ENCODE results near the gene SLC6A3.

Gene SLC6A3

GRCh38 chr5:1464511-1464910 is 19.3 kb upstream of the SLC6A3 start:
- DNase-seq = peak in 1 of 2 donors; percentile 3
- Histone ChIP-seq H3K36me3 (peaks cover 56 to 77% (median 60%) of the 10 kb centered on the region in 3 donors), H3K4me3 (no peak overlapping the region), H3K27me3 (no peaks in the 10 kb centered on the region), H3K9me3 (no peaks in the 10 kb centered on the region), H3K4me1 (no peaks in the 10 kb centered on the region), H3K27ac (no peak overlapping the region)
- TF ChIP-seq, protein P1, sequence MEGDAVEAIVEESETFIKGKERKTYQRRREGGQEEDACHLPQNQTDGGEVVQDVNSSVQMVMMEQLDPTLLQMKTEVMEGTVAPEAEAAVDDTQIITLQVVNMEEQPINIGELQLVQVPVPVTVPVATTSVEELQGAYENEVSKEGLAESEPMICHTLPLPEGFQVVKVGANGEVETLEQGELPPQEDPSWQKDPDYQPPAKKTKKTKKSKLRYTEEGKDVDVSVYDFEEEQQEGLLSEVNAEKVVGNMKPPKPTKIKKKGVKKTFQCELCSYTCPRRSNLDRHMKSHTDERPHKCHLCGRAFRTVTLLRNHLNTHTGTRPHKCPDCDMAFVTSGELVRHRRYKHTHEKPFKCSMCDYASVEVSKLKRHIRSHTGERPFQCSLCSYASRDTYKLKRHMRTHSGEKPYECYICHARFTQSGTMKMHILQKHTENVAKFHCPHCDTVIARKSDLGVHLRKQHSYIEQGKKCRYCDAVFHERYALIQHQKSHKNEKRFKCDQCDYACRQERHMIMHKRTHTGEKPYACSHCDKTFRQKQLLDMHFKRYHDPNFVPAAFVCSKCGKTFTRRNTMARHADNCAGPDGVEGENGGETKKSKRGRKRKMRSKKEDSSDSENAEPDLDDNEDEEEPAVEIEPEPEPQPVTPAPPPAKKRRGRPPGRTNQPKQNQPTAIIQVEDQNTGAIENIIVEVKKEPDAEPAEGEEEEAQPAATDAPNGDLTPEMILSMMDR (IDR thresholded peaks at IDR 0.05) = no peak
- intact Hi-C loops (cut with DNase I; ENCODE audit: low total_unique reads) = no loop called here

DNA sequence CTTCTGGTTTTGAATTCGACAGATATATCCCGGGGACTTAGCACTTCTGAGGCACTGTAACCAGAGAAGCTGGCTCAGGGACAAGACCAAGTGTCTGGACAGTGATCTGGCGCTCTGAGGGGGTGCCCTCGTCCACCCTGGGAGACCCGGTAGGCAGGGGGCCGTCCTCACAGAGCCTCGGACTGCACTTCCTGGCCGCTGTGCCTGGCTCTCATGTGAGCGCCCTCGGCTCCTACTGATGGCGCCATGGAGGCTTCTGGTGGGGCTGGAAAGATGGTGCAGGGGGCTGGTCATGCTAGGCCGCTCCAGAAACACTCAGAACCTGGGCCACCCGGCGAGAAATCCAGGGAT is 18.8 kb upstream of the SLC6A3 start:
- TF ChIP-seq, protein P1 (IDR thresholded peaks at IDR 0.05) = no peak
- intact Hi-C loops (cut with DNase I; ENCODE audit: low total_unique reads) = no loop called here
- Histone ChIP-seq H3K4me1 (no peaks in the 10 kb centered on the region), H3K27ac (no peak overlapping the region), H3K4me3 (no peak overlapping the region), H3K9me3 (no peaks in the 10 kb centered on the region), H3K36me3 (peaks cover 56 to 76% (median 59%) of the 10 kb centered on the region in 3 donors), H3K27me3 (no peaks in the 10 kb centered on the region)
- DNase-seq = peak; percentile 0 to 52

- Histone ChIP-seq H3K9me3 (no peaks in the 10 kb centered on the region), H3K27me3 (no peaks in the 10 kb centered on the region), H3K36me3 (peaks cover 56 to 76% (median 57%) of the 10 kb centered on the region in 3 donors), H3K4me3 (no peak overlapping the region), H3K4me1 (no peaks in the 10 kb centered on the region), H3K27ac (no peak overlapping the region)
- peak in 1 of 2 donors; percentile 16 for DNase-seq
- TF ChIP-seq, protein P1 (IDR thresholded peaks at IDR 0.05) = no peak
- intact Hi-C loops (cut with DNase I; ENCODE audit: low total_unique reads) = no loop called here
Observed at GRCh38 chr5:1463326-1464095, 18.3 kb upstream of the SLC6A3 start.

DNA sequence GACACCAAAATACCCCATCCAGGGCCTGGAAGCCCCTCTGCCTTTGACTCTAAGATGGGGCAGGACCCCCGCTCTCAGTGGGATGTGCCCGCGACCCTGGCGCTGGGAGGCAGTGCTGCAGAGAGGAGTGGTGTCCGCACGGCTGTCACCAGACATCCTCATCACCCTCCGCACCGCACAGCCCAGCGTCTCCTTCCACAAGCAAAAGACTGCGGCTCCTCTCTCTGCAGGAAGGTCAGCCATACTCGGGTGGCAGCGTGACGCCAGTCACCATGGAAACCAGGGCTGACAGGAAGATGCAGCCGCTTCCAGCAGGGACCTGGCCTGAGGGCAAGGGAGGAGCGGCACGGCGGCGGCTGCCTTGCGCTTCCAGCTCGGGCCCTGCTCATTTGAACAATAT is 17.1 kb upstream of the SLC6A3 start:
- H3K36me3 ChIP-seq = peaks cover 56 to 72% (median 57%) of the 10 kb centered on the region in 3 donors
- intact Hi-C loops (cut with DNase I; ENCODE audit: low total_unique reads) = no loop called here
- no peak overlapping the region for H3K4me3 ChIP-seq
- peak in 1 of 2 donors; percentile 41 for DNase-seq
- no peaks in the 10 kb centered on the region for H3K27me3 ChIP-seq
- TF ChIP-seq, protein P1 (IDR thresholded peaks at IDR 0.05) = no peak
- H3K4me1 ChIP-seq = no peaks in the 10 kb centered on the region
- no peaks in the 10 kb centered on the region for H3K9me3 ChIP-seq
- H3K27ac ChIP-seq = no peak overlapping the region

DNA sequence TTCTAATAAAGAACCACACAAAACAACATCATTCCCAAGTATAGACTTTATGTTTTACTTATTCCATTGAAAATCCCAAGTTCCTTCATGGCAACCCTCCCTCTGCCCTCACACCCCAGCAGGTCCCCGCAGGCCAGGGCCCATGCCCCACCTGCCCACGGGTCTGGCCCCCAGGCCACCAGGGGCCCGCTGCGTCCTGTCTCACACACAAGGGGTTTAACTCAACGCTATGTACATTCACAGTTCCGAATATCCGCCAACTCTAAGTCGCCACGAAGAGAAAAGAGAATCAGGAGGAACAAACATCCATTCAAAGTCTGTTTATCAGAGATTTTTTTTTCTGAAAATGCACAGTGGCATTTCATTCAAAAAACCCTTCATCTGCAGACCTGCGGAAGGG is 16.2 kb upstream of the SLC6A3 start:
- H3K4me1 ChIP-seq = no peaks in the 10 kb centered on the region
- H3K27me3 ChIP-seq = no peaks in the 10 kb centered on the region
- intact Hi-C loops (cut with DNase I; ENCODE audit: low total_unique reads) = no loop called here
- TF ChIP-seq, protein P1 (IDR thresholded peaks at IDR 0.05) = no peak
- H3K36me3 ChIP-seq = peaks cover 48 to 62% (median 49%) of the 10 kb centered on the region in 3 donors
- peaks cover 0 to 4% (median 0%) of the 10 kb centered on the region in 3 donors for H3K9me3 ChIP-seq
- DNase-seq = peak in 1 of 2 donors; percentile 39
- no peak overlapping the region for H3K4me3 ChIP-seq
- H3K27ac ChIP-seq = no peak overlapping the region

Data from tibial artery (tissue), 4 donors.